ENCODE measurements around the gene RYR2. TPM values are rescaled to one million over a fixed set of nuclear protein-coding genes. Genes with fewer than 3 reads are reported as not detected.

RYR2 gene
- total and polyA plus RNA-seq, 9 of the 15 experiments (the other 6 are each of a cell fraction or from before 2014, with no cell fraction given) = 0.03 to 0.42 (median 0.14) TPM

GRCh38 chr1:237223419-237223818 lies 181.4 kb downstream of the RYR2 start:
- POLR2A ChIA-PET = no interaction called here

More at GRCh38 chr1:237223419-237223818, 181.4 kb downstream of the RYR2 start:
- Histone ChIP-seq H3K27ac (ENCODE audit: extremely low read depth, low read depth, low read length) (no peak overlapping the region), H3K27me3 (ENCODE audit: control insufficient read depth in 2 of 2, insufficient read depth in 2 of 2, low read length in 2 of 2) (no peaks in the 10 kb centered on the region), H3K9ac (ENCODE audit: insufficient read depth in 1 of 2, low read depth in 2 of 2, low read length in 2 of 2) (no peak overlapping the region), H3K79me2 (ENCODE audit: control insufficient read depth, insufficient read depth, low read length) (no peaks in the 10 kb centered on the region), H3K36me3 (ENCODE audit: control insufficient read depth, insufficient read depth, low read length) (no peaks in the 10 kb centered on the region), H3K4me2 (ENCODE audit: insufficient read depth, low read length) (no peak overlapping the region), H3K9me1 (ENCODE audit: control insufficient read depth, insufficient read depth, low read length) (no peaks in the 10 kb centered on the region), H3K4me1 (replicated peaks in 1 of 2; ENCODE audit: control insufficient read depth in 2 of 2, insufficient read depth in 2 of 2, low read length in 2 of 2) (no peaks in the 10 kb centered on the region), H3K4me3 (no peak overlapping the region), H3K9me3 (replicated peaks; ENCODE audit: control insufficient read depth, insufficient read depth, low read depth, low read length) (no peaks in the 10 kb centered on the region), H2AFZ (ENCODE audit: low read depth, low read length) (no peak overlapping the region), H4K20me1 (replicated peaks; ENCODE audit: control insufficient read depth, insufficient read depth, low read length) (no peaks in the 10 kb centered on the region)
- no TSS peak for BruUV-seq (replicated peaks)
- DNase-seq (ENCODE audit: extremely low read depth in 1 of 4, low spot score in 3 of 4) (no peak), FAIRE-seq (no peak), ATAC-seq (no peak)
- in situ Hi-C loops (cut with MboI) = no loop called here
- CTCF ChIA-PET (ENCODE audit: low intra/inter-chr PET ratio) = no interaction called here
- WGBS (ENCODE audit: insufficient coverage, low coverage, missing lambda C conversion rate) = 0% methylated on average over 2 of the region's 2 CpGs
- intact Hi-C loops (cut with micrococcal nuclease) = no loop called here
- TF ChIP-seq TFE3 (CRISPR knock-in tag; IDR thresholded peaks at IDR 0.05) = peak; percentile 60
- TF ChIP-seq ARID2 (IDR thresholded peaks at IDR 0.05) = no peak
